Neural progenitor cell (in vitro differentiated cells): ENCODE measurements around the gene IQSEC3.
"Not testable (repeated sequence)": the region's sequence is repeated elsewhere in the genome, so short reads cannot be mapped to it uniquely, and the experiment has no call there.

Experiments used
- EZH2 ChIP-seq: fragments of 200-600 bp; sonication (generic); IDR thresholded peaks from 2 replicates; pipeline ENCODE4 v1.6.1; 2017; ENCODE audit warnings: antibody characterized with exemption, mild to moderate bottlenecking, moderate library complexity
- EZH2phosphoT487 ChIP-seq: fragments of 200-600 bp; sonication (generic); IDR thresholded peaks from 2 replicates; pipeline ENCODE4 v1.6.1; 2017; ENCODE audit warnings: antibody characterized with exemption
- TF ChIP-seq, protein P1 (sequence below): fragments of 200-600 bp; sonication (generic); IDR thresholded peaks from 2 replicates; pipeline ENCODE4 v1.5.1; 2017; ENCODE audit warnings: antibody characterized with exemption, mild to moderate bottlenecking

DNA sequence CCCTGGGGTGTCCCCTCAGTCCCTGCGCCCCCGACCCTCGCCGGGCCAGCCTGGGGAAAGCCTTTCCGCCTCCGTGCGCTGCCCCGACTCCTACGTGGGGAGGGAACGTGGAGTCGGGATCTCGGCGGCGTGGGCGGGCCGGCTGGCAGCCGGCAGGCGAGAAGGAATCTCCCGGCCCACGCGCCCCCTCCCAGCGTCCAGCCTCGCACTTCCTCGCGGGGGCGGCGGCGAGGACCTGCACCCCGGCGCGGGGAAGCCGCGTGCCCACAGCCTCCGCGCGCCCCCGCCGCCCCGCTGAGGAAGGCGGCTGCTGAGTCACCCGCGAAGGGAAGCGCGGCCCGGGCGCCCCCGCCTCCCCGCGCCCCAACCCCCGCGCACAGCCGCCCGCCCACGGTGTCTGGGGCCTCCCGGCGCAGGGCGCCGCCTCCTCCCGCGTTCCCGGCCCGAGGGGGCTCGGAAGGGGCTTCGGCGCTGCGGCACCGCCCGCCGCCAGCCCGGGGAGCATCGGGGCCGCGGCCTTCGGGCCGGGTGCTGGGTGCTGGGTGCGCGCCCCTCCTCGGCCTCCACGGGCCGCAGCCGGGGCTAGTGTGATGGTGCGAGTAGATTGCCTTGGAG lies 11.3 kb downstream of the IQSEC3 start:
- TF ChIP-seq, protein P1, sequence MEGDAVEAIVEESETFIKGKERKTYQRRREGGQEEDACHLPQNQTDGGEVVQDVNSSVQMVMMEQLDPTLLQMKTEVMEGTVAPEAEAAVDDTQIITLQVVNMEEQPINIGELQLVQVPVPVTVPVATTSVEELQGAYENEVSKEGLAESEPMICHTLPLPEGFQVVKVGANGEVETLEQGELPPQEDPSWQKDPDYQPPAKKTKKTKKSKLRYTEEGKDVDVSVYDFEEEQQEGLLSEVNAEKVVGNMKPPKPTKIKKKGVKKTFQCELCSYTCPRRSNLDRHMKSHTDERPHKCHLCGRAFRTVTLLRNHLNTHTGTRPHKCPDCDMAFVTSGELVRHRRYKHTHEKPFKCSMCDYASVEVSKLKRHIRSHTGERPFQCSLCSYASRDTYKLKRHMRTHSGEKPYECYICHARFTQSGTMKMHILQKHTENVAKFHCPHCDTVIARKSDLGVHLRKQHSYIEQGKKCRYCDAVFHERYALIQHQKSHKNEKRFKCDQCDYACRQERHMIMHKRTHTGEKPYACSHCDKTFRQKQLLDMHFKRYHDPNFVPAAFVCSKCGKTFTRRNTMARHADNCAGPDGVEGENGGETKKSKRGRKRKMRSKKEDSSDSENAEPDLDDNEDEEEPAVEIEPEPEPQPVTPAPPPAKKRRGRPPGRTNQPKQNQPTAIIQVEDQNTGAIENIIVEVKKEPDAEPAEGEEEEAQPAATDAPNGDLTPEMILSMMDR, result not testable (repeated sequence)
- not testable (repeated sequence) for TF ChIP-seq EZH2, EZH2phosphoT487
